PC-9 (cell line): ENCODE data around the gene CKAP4. TPM values are rescaled to one million over a fixed set of nuclear protein-coding genes. Genes with fewer than 3 reads are reported as not detected.

ENCODE experiments used
- BruUV-seq: library from RNA; stranded (reverse); fragments of 400-500 nt; replicated peaks from 2 replicates; lab custom pipeline; 2021; lab: Mats Ljungman, UMichigan
- CTCF ChIA-PET: fragments of 300-600 bp; sonication (Branson Sonifier 250); formaldehyde crosslinking; loops from one replicate; lab custom pipeline; 2022; ENCODE audit warnings: antibody characterized with exemption; lab: Charles Lee
- POLR2A ChIA-PET: fragments of 300-600 bp; sonication (Branson Sonifier 250); formaldehyde crosslinking; loops from one replicate; lab custom pipeline; 2022; ENCODE audit warnings: antibody characterized with exemption; ENCODE audit not compliant: unreplicated experiment; lab: Charles Lee
- DNase-seq, 2 experiments: peaks; one replicate each; pipeline versions ENCODE4 v3.0.0 to v3.0.0-alpha.2; 2015 to 2022; ENCODE audit warnings: mixed read lengths in 1 of 2
- H2AFZ ChIP-seq: fragments of 200-600 bp; sonication (generic); 2 replicates; pipeline ENCODE4 v1.8.1; 2017; ENCODE audit warnings: antibody characterized with exemption
- H3F3A ChIP-seq: fragments of 200-600 bp; sonication (generic); 2 replicates; pipeline ENCODE4 v1.8.1; 2017; ENCODE audit warnings: antibody characterized with exemption, mild to moderate bottlenecking, low read depth; ENCODE audit not compliant: insufficient read depth
- H3K27ac ChIP-seq: fragments of 200-600 bp; sonication (generic); 2 replicates; pipeline ENCODE4 v1.6.1; 2016; ENCODE audit warnings: mixed run types
- H3K27me3 ChIP-seq: fragments of 200-600 bp; sonication (generic); 2 replicates; pipeline ENCODE4 v1.6.1; 2016; ENCODE audit warnings: low read depth, mixed run types; ENCODE audit not compliant: insufficient read depth
- H3K36me3 ChIP-seq: fragments of 200-600 bp; sonication (generic); 2 replicates; pipeline ENCODE4 v1.6.1; 2016; ENCODE audit warnings: low read depth, mixed run types
- H3K4me1 ChIP-seq: fragments of 200-600 bp; sonication (generic); replicated peaks from 2 replicates; pipeline ENCODE4 v1.6.1; 2016; ENCODE audit warnings: mixed run types; ENCODE audit not compliant: insufficient read depth
- H3K4me2 ChIP-seq: fragments of 200-600 bp; sonication (generic); 2 replicates; pipeline ENCODE4 v1.6.1; 2017; ENCODE audit warnings: mixed run types
- H3K4me3 ChIP-seq: fragments of 200-600 bp; sonication (generic); 2 replicates; pipeline ENCODE4 v1.6.1; 2016; ENCODE audit warnings: mixed run types
- H3K79me2 ChIP-seq: fragments of 200-600 bp; sonication (generic); 2 replicates; pipeline ENCODE4 v1.6.1; 2017; ENCODE audit warnings: low read depth, mixed run types
- H3K9me2 ChIP-seq: fragments of 200-600 bp; sonication (generic); 2 replicates; pipeline ENCODE4 v1.8.1; 2017; ENCODE audit warnings: mild to moderate bottlenecking; ENCODE audit not compliant: insufficient read depth
- H3K9me3 ChIP-seq: fragments of 200-600 bp; sonication (generic); 2 replicates; pipeline ENCODE4 v1.8.1; 2016; ENCODE audit warnings: low read depth; ENCODE audit not compliant: insufficient read depth
- H4K20me1 ChIP-seq: fragments of 200-600 bp; sonication (generic); 2 replicates; pipeline ENCODE4 v1.8.1; 2017; ENCODE audit not compliant: insufficient read depth
- CTCF ChIP-seq: fragments of 200-600 bp; sonication (generic); conservative IDR thresholded peaks from 2 replicates; pipeline ENCODE4 v1.6.1; 2017; ENCODE audit warnings: mixed run types, antibody characterized with exemption, mild to moderate bottlenecking, moderate library complexity
- EZH2 ChIP-seq: fragments of 200-600 bp; sonication (generic); IDR thresholded peaks from 2 replicates; pipeline ENCODE4 v1.8.0; 2017; ENCODE audit warnings: antibody characterized with exemption, low read depth
- intact Hi-C: fragments of 100-400 bp; cut with micrococcal nuclease; formaldehyde crosslinking; loops from one replicate; pipeline ENCODE4 v1.10.0; 2022; ENCODE audit not compliant: unreplicated experiment
- total RNA-seq: library from RNA; stranded (reverse); gene quantifications from 2 replicates; pipeline ENCODE4 v1.2.3, GENCODE V29; 2021

CKAP4 gene
- total RNA-seq, 1 experiment from 2014 or later = 81.5 TPM

GRCh38 chr12:106239241-106239950 is 8.4 kb downstream of the CKAP4 start:
- peaks cover 7% of the 10 kb centered on the region; the same call in 1 of the 2 replicates for H3F3A ChIP-seq
- no peak overlapping the region for H3K27ac ChIP-seq
- DNase-seq = no peak
- H3K79me2 ChIP-seq = peaks cover 23% of the 10 kb centered on the region
- no peaks in the 10 kb centered on the region for H3K9me2 ChIP-seq
- 0 out of 2 replicates have a peak, but pooled peaks cover under 1% of the 10 kb centered on the region for H3K4me1 ChIP-seq
- H3K36me3 ChIP-seq = peaks cover 28% of the 10 kb centered on the region
- H3K27me3 ChIP-seq = no peaks in the 10 kb centered on the region
- TF ChIP-seq EZH2 (no peak), CTCF (no peak)
- ChIA-PET POLR2A (no interaction called here), CTCF (no interaction called here)
- H2AFZ ChIP-seq = no peak overlapping the region
- no peak overlapping the region for H3K4me2 ChIP-seq
- BruUV-seq = no TSS peak
- H3K9me3 ChIP-seq = no peaks in the 10 kb centered on the region
- no peaks in the 10 kb centered on the region; the same call in 1 of the 2 replicates for H4K20me1 ChIP-seq
- intact Hi-C loops = no loop called here
- no peak overlapping the region for H3K4me3 ChIP-seq

- DNase-seq = no peak
- no peak overlapping the region for H3K4me2 ChIP-seq
- peaks cover 23% of the 10 kb centered on the region for H3K36me3 ChIP-seq
- H3K27ac ChIP-seq = no peak overlapping the region
- ChIA-PET POLR2A (no interaction called here), CTCF (interaction anchor here (0.6 kb wide), 2 partner anchors 45 to 1002 kb away, joined by 4 to 7 read pairs; partner anchors contain the start of gene APPL2)
- H2AFZ ChIP-seq = no peak overlapping the region
- no peak for TF ChIP-seq EZH2
- TF ChIP-seq CTCF = no peak
- no peaks in the 10 kb centered on the region for H3K9me2 ChIP-seq
- peaks cover 10% of the 10 kb centered on the region for H3K79me2 ChIP-seq
- no peak overlapping the region for H3K4me3 ChIP-seq
- H3K4me1 ChIP-seq = no peaks in the 10 kb centered on the region
- no peaks in the 10 kb centered on the region for H3K9me3 ChIP-seq
- H4K20me1 ChIP-seq = no peaks in the 10 kb centered on the region
- BruUV-seq = TSS peak; percentile 8
- H3K27me3 ChIP-seq = no peaks in the 10 kb centered on the region
- peaks cover 7% of the 10 kb centered on the region; the same call in 1 of the 2 replicates for H3F3A ChIP-seq
- intact Hi-C loops = no loop called here
Measured at GRCh38 chr12:106238146-106238545, 9.7 kb downstream of the CKAP4 start.

GRCh38 chr12:106235770-106236169 is 12.1 kb downstream of the CKAP4 start:
- H3K4me2 ChIP-seq = no peak overlapping the region
- H3K4me1 ChIP-seq = no peaks in the 10 kb centered on the region
- H3K27me3 ChIP-seq = no peaks in the 10 kb centered on the region
- TF ChIP-seq EZH2 = no peak
- no peak for TF ChIP-seq CTCF
- intact Hi-C loops = no loop called here
- H3F3A ChIP-seq = peaks cover 7% of the 10 kb centered on the region; the same call in 1 of the 2 replicates
- no TSS peak for BruUV-seq
- H3K36me3 ChIP-seq = peaks cover 11% of the 10 kb centered on the region; the same call in 1 of the 2 replicates
- ChIA-PET POLR2A (no interaction called here), CTCF (no interaction called here)
- H3K79me2 ChIP-seq = no peaks in the 10 kb centered on the region
- no peaks in the 10 kb centered on the region for H3K9me3 ChIP-seq
- H3K9me2 ChIP-seq = no peaks in the 10 kb centered on the region
- DNase-seq = no peak
- no peak overlapping the region for H3K27ac ChIP-seq
- H3K4me3 ChIP-seq = no peak overlapping the region
- no peak overlapping the region for H2AFZ ChIP-seq
- H4K20me1 ChIP-seq = no peaks in the 10 kb centered on the region
